HEK293 (cell line): Measurements from ENCODE around the gene MBOAT7.

Experiments
- IKZF3 ChIP-seq: fragments of 450-650 bp; IDR thresholded peaks from 2 replicates; pipeline ENCODE4 v1.5.0; 2018; ENCODE audit warnings: missing biosample characterization, mild to moderate bottlenecking, missing genetic modification characterization, moderate library complexity
- PRDM4 ChIP-seq: fragments of 450-650 bp; formaldehyde crosslinking; IDR thresholded peaks from 2 replicates; pipeline ENCODE4 v1.5.1; 2017; ENCODE audit warnings: missing biosample characterization, missing genetic modification characterization
- PRDM6 ChIP-seq: fragments of 450-650 bp; formaldehyde crosslinking; IDR thresholded peaks from 2 replicates; pipeline ENCODE4 v1.5.1; 2017; ENCODE audit warnings: missing biosample characterization, missing genetic modification characterization
- TRIM28 ChIP-seq: IDR thresholded peaks from 2 replicates; pipeline ENCODE4 v1.6.1; 2011; ENCODE audit warnings: low read length, control low read depth, borderline replicate concordance
- ZBTB1 ChIP-seq: fragments of 450-650 bp; formaldehyde crosslinking; IDR thresholded peaks from 2 replicates; pipeline ENCODE4 v1.5.1; 2016; ENCODE audit warnings: missing biosample characterization, missing genetic modification characterization
- ZBTB44 ChIP-seq: fragments of 450-650 bp; IDR thresholded peaks from 2 replicates; pipeline ENCODE4 v1.5.1; 2018; ENCODE audit warnings: missing biosample characterization, mild to moderate bottlenecking, missing genetic modification characterization
- ZIC2 ChIP-seq: fragments of 450-650 bp; formaldehyde crosslinking; IDR thresholded peaks from 2 replicates; pipeline ENCODE4 v1.5.1; 2016; ENCODE audit warnings: missing biosample characterization, missing genetic modification characterization
- ZNF10 ChIP-seq: fragments of 450-650 bp; formaldehyde crosslinking; IDR thresholded peaks from 2 replicates; pipeline ENCODE4 v1.5.1; 2017; ENCODE audit warnings: missing biosample characterization, missing genetic modification characterization
- ZNF121 ChIP-seq: fragments of 450-650 bp; formaldehyde crosslinking; IDR thresholded peaks from 2 replicates; pipeline ENCODE4 v1.5.1; 2016; ENCODE audit warnings: missing biosample characterization, missing genetic modification characterization
- ZNF132 ChIP-seq: fragments of 450-650 bp; formaldehyde crosslinking; IDR thresholded peaks from 2 replicates; pipeline ENCODE4 v1.5.1; 2017; ENCODE audit warnings: missing biosample characterization, missing genetic modification characterization, borderline replicate concordance
- ZNF157 ChIP-seq: fragments of 450-650 bp; formaldehyde crosslinking; IDR thresholded peaks from 2 replicates; pipeline ENCODE4 v1.5.1; 2016; ENCODE audit warnings: missing biosample characterization, missing genetic modification characterization
- ZNF184 ChIP-seq: fragments of 450-650 bp; IDR thresholded peaks from 2 replicates; pipeline ENCODE4 v1.5.1; 2018; ENCODE audit warnings: missing biosample characterization, mild to moderate bottlenecking, missing genetic modification characterization
- ZNF19 ChIP-seq: fragments of 450-650 bp; formaldehyde crosslinking; IDR thresholded peaks from 2 replicates; pipeline ENCODE4; 2016; ENCODE audit warnings: missing biosample characterization, missing genetic modification characterization, low read depth
- ZNF26 ChIP-seq: fragments of 450-650 bp; formaldehyde crosslinking; IDR thresholded peaks from 2 replicates; pipeline ENCODE4 v1.5.1; 2016; ENCODE audit warnings: missing biosample characterization, missing genetic modification characterization
- ZNF362 ChIP-seq: fragments of 450-650 bp; formaldehyde crosslinking; IDR thresholded peaks from 2 replicates; pipeline ENCODE4 v1.5.1; 2016; ENCODE audit warnings: missing biosample characterization, missing genetic modification characterization
- ZNF426 ChIP-seq: fragments of 450-650 bp; formaldehyde crosslinking; IDR thresholded peaks from 2 replicates; pipeline ENCODE4 v1.5.1; 2017; ENCODE audit warnings: missing biosample characterization, missing genetic modification characterization, mild to moderate bottlenecking, inconsistent platforms, moderate library complexity
- ZNF521 ChIP-seq: fragments of 450-650 bp; formaldehyde crosslinking; IDR thresholded peaks from 2 replicates; pipeline ENCODE4 v1.5.1; 2017; ENCODE audit warnings: missing biosample characterization, mild to moderate bottlenecking, missing genetic modification characterization
- ZNF555 ChIP-seq: fragments of 450-650 bp; formaldehyde crosslinking; conservative IDR thresholded peaks from 2 replicates; pipeline ENCODE4 v1.5.1; 2017; ENCODE audit warnings: missing biosample characterization, mild to moderate bottlenecking, missing genetic modification characterization, inconsistent platforms
- ZNF660 ChIP-seq: fragments of 450-650 bp; IDR thresholded peaks from 2 replicates; pipeline ENCODE4 v1.5.1; 2018; ENCODE audit warnings: missing biosample characterization, mild to moderate bottlenecking, missing genetic modification characterization
- ZNF692 ChIP-seq: fragments of 450-650 bp; formaldehyde crosslinking; IDR thresholded peaks from 2 replicates; pipeline ENCODE4 v1.5.1; 2016; ENCODE audit warnings: missing biosample characterization, missing genetic modification characterization
- ZNF843 ChIP-seq: fragments of 450-650 bp; formaldehyde crosslinking; IDR thresholded peaks from 2 replicates; pipeline ENCODE4 v1.5.1; 2016; ENCODE audit warnings: missing biosample characterization, missing genetic modification characterization
- ZSCAN30 ChIP-seq: fragments of 450-650 bp; IDR thresholded peaks from 2 replicates; pipeline ENCODE4 v1.5.1; 2018; ENCODE audit warnings: missing biosample characterization, mild to moderate bottlenecking, missing genetic modification characterization, moderate library complexity
- TF ChIP-seq, protein P1 (sequence below): fragments of 450-650 bp; formaldehyde crosslinking; IDR thresholded peaks from 2 replicates; pipeline ENCODE4 v1.5.1; 2016; ENCODE audit warnings: missing biosample characterization, missing genetic modification characterization
- TF ChIP-seq, protein P2 (sequence below): fragments of 450-650 bp; IDR thresholded peaks from 2 replicates; pipeline ENCODE4 v1.5.1; 2018; ENCODE audit warnings: missing biosample characterization, missing genetic modification characterization

MBOAT7 gene

DNA sequence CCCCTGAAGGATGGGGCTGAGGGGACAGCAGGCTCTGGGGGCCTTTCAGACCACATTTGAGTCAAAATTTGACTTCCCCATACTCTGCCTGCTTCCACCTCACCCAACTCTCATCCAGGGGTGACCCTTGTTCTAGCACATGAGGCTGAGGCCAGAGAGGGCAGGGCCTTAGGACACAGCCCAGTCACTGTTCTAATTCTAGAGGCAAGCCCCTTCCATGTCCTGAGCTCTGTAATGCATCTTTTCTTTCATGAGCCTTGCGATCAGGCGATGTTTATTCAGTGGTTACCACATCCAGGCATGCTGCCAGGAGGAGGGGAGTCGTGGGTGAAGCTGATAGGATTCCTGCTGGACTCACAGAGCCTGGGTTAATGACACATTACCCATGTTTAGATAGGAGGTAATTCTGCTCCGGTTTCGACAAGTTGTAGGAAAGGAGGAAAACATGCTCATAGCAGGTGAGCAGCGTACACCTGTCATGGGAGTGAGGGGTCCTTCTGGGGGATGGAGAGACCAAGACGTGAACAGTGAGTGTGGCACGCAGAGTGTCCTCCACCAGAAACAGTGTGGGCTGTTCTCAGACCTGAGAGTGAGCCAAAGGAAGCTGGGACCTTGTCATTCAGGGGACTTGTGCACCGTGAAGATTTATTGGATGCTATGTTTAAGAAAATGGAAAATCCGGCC, 20.6 kb upstream of the MBOAT7 start (continued):
- TF ChIP-seq ZNF362 (tag by site-specific recombination) (no peak), ZNF132 (no peak), ZNF19 (tag by site-specific recombination) (no peak), IKZF3 (peak; percentile 81), ZNF843 (tag by site-specific recombination) (peak; percentile 31; the same call in 1 of the 2 replicates), ZNF10 (tag by site-specific recombination) (peak; percentile 26; the same call in 1 of the 2 replicates), ZIC2 (tag by site-specific recombination) (no peak), ZNF692 (tag by site-specific recombination) (no peak), ZSCAN30 (peak; percentile 70; the same call in 1 of the 2 replicates), TRIM28 (no peak; the same call in none of the 2 replicates), PRDM4 (no peak), PRDM6 (no peak), ZNF660 (tag by site-specific recombination) (peak; percentile 77), ZNF157 (no peak), ZBTB1 (no peak), ZNF26 (no peak), ZNF426 (tag by site-specific recombination) (no peak), ZNF555 (tag by site-specific recombination) (no peak), ZNF121 (no peak), ZNF521 (tag by site-specific recombination) (no peak), ZNF184 (tag by site-specific recombination) (no peak), ZBTB44 (tag by site-specific recombination) (peak; percentile 55; the same call in 1 of the 2 replicates)
- TF ChIP-seq, protein P1, sequence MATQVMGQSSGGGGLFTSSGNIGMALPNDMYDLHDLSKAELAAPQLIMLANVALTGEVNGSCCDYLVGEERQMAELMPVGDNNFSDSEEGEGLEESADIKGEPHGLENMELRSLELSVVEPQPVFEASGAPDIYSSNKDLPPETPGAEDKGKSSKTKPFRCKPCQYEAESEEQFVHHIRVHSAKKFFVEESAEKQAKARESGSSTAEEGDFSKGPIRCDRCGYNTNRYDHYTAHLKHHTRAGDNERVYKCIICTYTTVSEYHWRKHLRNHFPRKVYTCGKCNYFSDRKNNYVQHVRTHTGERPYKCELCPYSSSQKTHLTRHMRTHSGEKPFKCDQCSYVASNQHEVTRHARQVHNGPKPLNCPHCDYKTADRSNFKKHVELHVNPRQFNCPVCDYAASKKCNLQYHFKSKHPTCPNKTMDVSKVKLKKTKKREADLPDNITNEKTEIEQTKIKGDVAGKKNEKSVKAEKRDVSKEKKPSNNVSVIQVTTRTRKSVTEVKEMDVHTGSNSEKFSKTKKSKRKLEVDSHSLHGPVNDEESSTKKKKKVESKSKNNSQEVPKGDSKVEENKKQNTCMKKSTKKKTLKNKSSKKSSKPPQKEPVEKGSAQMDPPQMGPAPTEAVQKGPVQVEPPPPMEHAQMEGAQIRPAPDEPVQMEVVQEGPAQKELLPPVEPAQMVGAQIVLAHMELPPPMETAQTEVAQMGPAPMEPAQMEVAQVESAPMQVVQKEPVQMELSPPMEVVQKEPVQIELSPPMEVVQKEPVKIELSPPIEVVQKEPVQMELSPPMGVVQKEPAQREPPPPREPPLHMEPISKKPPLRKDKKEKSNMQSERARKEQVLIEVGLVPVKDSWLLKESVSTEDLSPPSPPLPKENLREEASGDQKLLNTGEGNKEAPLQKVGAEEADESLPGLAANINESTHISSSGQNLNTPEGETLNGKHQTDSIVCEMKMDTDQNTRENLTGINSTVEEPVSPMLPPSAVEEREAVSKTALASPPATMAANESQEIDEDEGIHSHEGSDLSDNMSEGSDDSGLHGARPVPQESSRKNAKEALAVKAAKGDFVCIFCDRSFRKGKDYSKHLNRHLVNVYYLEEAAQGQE (tag by site-specific recombination), result no peak
- TF ChIP-seq, protein P2, sequence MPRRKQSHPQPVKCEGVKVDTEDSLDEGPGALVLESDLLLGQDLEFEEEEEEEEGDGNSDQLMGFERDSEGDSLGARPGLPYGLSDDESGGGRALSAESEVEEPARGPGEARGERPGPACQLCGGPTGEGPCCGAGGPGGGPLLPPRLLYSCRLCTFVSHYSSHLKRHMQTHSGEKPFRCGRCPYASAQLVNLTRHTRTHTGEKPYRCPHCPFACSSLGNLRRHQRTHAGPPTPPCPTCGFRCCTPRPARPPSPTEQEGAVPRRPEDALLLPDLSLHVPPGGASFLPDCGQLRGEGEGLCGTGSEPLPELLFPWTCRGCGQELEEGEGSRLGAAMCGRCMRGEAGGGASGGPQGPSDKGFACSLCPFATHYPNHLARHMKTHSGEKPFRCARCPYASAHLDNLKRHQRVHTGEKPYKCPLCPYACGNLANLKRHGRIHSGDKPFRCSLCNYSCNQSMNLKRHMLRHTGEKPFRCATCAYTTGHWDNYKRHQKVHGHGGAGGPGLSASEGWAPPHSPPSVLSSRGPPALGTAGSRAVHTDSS (tag by site-specific recombination), result no peak
